ENCODE results near the gene SLC32A1.

SLC32A1 gene

DNA sequence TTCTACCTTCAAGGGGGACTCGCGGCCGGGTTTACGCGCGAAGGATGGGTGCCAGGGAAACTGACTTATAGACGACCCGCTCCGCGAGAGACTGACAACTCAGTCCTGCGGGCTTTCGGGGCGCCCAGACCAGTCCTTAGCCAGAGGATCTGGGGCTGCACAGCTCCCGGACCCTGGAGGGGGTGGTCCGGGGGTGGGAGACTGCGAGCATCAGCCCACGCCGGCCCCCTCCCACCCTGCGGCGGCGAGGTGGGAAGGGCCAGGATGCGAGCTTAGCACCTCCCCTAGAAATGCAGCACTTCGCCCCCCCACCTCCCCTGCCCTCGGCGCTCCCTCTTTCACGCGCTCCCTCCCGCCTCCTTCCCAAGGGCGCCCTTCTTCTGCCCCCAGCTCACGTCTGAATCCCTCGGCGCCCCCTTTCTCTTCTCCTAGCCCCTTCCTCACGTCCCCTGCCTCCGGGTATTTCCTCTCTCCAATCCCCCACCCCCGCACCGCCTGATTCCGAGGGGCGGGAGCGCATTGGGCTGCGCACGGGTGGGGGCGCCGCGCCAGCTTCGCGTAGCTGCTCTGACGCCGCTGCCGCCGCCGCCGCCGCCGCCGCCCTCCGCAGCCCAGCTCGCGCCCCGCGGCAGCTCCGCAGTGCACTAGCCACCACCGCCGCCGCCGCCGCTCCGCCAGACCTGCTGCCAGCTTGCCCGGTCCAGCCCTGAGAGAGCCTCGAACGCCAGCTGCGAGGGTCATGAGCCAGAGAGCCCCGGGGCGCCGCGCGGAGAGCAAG is at the start of gene SLC32A1:
Gene SLC32A1 (plus strand): TSS at position 639 of the 778 bp plus-strand sequence. CDS start 239 bp downstream, outside the sequence.
- no peak for DNase-seq (ENCODE audit: low spot score)

- no peak for DNase-seq (ENCODE audit: low spot score)
Measured at GRCh38 chr20:38674765-38675133, 49.5 kb upstream of the SLC32A1 start.

GRCh38 chr20:38676576-38676975 is 47.7 kb upstream of the SLC32A1 start:
- DNase-seq (ENCODE audit: low spot score) = no peak

DNA sequence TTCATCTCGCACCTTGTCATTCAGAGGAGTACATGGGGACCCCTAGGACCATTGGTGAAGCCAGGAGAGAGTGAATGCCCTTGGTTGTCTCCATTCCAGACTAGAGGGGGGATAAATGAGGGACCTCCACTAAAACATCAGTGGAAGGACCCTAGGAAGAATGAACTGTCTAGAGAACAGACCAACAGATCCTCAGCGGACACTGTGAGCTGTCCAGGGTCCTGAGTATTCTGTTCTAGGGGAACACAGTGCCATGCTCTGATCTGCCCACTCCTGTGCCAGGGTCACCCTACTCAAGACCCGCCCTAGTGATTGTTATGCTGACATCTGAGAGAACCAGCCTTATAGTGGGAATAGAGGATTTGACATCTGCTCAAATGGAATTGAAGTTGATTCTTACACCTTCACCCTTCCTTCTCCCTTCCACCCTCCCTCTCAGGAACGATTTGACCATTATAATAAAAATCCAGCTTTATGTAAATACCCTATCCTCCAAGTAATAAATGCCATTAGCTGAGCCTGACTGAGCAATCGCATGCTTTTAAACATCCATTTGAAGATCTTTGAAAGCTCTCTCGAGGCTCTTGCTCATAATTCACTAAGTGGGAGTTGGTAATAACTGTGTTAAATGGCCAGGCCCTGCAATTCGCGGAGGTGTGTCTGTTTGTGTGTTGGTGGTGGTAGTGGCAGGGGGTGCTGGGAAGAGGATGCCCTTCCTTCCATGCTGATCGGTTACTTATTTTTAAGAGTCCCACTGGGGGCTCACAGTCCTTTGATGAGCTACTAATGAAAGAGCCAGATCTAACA is 43.6 kb upstream of the SLC32A1 start:
- DNase-seq (ENCODE audit: low spot score) = peak; percentile 14

GRCh38 chr20:38685271-38685670 is 39.0 kb upstream of the SLC32A1 start:
- DNase-seq (ENCODE audit: low spot score) = no peak

GRCh38 chr20:38685853-38686473 is 38.3 kb upstream of the SLC32A1 start:
- DNase-seq (ENCODE audit: low spot score) = peak; percentile 22

DNA sequence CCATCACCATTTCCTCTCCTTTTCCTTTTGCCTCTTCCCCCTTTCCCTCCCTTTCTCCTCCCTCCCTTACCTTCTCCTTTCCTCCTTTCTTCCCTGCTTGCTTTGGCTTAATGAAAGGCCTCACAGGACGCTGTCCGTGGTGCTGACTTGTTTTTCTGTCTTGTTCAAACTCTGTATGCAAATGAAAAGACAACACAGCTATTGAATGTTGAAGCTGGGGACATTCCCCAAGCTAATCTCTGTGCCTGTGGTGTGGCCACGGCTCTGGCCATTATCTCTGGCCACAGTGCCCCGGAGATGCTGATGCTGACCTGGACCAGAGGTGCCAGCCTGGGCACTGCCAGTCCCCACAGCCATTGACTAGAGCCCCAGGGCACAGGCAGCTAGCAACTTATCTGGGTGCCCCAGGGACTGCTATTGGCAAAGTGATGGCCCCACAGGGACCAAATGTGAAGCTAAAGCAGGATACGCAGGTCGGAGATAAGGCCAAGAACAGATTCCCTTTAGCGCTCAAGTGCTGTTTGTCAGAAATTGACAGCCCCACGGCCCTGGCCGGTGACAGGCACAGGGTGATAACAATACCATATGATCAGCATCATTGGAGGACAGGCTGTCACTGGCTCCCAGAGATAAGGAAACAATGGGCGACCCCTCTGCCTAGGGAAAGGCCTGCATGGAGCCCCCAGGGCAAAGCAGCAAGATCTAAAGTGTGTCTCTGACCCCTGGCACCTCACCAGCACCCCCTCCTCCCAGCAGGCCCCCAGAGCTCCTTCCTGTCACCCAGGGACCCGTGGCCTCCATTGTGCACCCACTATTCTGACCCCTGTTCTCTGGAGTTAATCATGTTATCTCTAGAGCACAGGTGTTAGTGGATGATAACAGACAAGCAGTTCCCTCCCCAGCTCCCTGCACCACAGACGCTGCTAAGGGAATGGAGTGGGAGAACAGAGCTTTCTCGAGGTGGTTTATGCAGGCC is 31.6 kb upstream of the SLC32A1 start:
- peak; percentile 41 for DNase-seq (ENCODE audit: low spot score)

DNA sequence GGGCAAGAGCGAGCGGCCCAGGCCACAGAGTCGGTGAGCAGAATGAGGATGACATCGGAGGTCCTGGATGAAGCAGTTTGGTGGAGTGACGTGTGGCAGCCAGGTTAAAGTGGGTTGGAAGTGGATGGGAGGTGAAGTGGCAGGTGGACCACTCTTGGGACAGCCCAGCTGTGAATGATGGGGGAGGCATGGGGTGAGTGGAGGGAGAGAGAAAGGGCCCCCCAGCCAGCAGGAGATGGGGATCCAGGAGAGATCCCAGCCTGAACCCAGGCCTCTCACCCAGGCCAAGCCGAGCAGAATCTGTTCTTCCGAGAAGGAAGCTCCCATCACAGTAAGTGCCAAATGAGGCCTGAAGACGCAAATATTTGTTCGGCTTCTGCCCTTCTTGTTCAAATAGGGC is 27.0 kb upstream of the SLC32A1 start:
- no peak for DNase-seq (ENCODE audit: low spot score)

DNA sequence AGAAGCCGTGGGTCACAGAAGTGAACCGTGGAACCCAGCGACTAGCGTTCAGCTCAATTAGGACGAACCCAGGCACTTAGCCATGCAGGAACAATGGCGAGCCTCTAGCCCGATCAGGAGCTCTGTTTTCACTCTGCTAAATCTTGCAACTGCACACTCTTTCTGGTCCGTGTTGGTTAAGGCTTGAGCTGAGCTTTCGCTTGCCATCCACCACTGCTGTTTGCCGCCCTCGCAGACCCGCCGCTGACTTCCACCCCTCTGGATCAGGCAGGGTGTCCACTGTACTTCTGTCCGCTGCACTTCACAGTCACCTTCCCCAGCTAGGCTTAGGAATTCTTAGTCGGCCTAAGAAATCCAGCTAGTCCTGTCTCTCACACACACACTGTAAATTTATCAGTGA is 25.7 kb upstream of the SLC32A1 start:
- no peak for DNase-seq (ENCODE audit: low spot score)

DNA sequence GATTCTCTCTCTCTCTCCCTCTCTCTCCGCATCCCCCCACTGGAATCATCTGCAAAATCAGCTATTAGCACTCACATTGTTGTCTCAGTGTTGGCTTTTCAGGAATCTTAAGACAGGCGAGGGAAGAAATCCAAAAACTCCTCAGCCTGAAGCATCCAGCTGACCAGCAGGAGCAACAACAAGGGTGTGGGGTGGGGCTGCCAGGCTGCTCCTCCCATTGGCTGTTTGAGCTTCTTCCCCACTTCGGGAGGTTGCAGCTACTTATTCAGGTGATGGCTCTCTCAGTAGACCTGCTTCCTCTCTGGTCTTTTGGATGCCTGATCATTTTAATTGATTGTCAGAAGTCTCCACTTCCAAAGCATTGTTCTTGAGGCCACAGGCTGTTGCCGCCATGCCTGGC is 24.1 kb upstream of the SLC32A1 start:
- no peak for DNase-seq (ENCODE audit: low spot score)

DNA sequence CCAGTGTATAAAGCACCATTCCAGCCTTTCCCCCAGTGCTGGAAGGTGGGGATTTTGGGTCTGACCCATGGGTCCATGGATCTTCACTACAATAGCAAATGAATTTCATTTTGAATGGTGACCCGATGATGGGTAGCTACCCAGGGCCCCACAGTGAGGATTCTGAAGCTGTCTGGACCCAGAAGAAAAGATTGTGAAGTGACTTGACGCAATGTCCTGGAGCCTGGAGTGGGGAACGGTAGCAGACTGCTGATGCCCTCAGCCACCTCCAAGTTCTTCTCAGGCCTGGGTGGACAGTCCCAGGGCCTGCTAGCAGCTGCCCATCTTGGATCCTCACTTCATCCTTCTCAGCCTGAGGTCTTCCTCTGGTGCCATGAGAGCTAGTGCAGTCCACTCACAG is 23.4 kb upstream of the SLC32A1 start:
- no peak for DNase-seq (ENCODE audit: low spot score)

GRCh38 chr20:38703526-38703925 is 20.8 kb upstream of the SLC32A1 start:
- no peak for DNase-seq (ENCODE audit: low spot score)

- no peak for DNase-seq (ENCODE audit: low spot score)
Measured at GRCh38 chr20:38704136-38704535, 20.1 kb upstream of the SLC32A1 start.

DNA sequence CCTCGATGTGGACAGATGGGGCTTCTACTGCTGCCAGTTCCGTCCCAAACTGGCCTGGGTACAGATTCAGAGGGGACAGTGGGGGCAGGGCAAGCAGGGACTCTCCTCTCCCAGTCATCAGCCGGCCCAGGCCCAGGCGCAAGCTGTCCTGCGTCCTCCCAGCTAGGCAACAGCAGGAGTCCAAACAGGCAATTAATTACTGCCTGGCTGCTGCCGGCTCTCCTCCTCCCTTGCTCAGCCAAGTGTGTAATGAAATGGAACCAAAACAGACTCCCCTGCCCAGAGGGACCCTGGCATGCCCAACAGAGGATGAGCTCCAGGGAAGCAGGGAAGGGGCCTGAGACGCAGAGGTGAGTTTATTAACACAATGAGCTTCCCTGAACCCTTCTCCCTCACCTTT is 17.8 kb upstream of the SLC32A1 start:
- DNase-seq (ENCODE audit: low spot score) = no peak

- DNase-seq (ENCODE audit: low spot score) = no peak
Measured at GRCh38 chr20:38714308-38714707, 10.0 kb upstream of the SLC32A1 start.

DNA sequence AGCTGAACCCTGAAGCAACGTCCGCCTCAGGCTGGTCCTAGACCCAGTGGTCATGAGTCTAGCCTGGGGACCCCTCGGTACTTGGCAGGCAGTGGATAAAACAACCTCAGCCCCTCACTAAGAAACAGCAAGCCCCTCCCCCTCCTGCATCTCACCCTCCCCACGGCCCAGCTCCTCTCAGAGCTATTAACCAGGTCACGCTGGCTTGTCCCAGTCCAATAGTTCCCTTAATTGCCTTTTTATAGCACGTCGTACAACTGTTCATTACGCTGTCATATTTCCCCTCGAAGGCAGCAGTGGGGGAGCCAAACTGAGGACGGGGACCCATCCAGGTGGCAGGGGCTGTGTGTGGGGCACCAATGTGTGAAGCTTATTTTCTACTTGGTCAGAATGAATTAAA is 8.6 kb upstream of the SLC32A1 start:
- DNase-seq (ENCODE audit: low spot score) = no peak

GRCh38 chr20:38722683-38723016 is 1.6 kb upstream of the SLC32A1 start:
- no peak for DNase-seq (ENCODE audit: low spot score)

- DNase-seq (ENCODE audit: low spot score) = no peak
Measured at GRCh38 chr20:38723017-38723847, 1.1 kb upstream of the SLC32A1 start.

GRCh38 chr20:38724626-38725147 is 401 bp downstream of the SLC32A1 start:
- no peak for DNase-seq (ENCODE audit: low spot score)

GRCh38 chr20:38725148-38725901 is 1.0 kb downstream of the SLC32A1 start:
- no peak for DNase-seq (ENCODE audit: low spot score)
